Measurements from ENCODE around the gene UGT8.

UGT8 gene

DNA sequence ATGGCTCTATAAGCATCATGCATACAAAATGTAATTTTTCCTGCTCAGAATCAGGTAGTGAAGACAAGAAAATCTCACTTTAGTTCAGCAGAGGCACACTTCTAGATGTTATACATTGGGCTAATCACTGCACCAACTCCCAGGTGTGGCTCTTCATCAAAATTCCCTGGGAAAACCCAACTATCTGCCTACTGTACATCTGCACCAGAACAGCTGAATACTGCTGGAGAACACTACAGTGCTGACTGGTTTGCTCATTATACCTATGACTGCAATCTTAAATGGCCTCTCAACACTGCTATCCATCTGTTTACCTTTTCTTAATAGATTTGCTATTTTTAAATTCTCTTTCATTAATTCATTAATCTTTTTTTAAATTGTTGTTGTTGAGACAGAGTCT lies 92.0 kb downstream of the UGT8 start:
- DNase-seq (ENCODE audit: low read depth) = no peak

DNA sequence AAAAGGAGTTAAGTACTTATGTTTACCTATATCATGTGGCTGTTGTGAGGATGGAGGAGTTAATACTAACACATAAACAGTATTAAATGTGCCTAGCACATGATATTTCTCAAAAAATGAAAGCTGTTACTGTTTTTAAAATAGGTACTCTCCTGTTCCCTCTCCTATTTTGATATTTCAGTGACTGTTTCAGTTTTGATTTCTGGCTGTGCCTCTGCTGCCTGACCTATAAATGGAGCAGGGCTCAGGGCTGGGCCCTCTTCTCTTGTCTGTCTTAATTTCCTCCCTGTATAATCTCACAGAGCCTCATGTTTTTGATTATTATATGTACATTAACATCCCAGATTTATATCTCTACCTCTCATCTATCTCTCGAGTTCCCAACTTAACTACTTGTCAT lies 93.3 kb downstream of the UGT8 start:
- no peak for DNase-seq (ENCODE audit: low read depth)

DNA sequence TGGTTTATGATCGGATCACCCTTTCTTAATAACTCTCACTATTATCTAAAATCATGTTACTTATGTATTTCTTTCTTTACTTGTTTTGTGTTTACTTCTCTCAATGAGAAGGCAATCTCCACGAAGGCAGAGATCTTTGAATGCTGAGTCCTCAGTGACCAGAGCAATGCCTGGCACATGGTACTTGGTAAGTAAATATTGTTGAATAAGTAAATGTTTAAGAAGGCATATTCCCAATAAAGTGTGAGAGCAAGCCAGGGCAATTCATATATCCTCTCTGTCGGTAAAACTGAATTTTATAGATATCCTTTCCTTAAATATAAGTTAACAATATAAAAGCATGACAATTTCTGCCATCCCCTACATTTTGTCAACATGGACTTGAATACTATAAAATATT lies 94.4 kb downstream of the UGT8 start:
- DNase-seq (ENCODE audit: low read depth) = no peak

DNA sequence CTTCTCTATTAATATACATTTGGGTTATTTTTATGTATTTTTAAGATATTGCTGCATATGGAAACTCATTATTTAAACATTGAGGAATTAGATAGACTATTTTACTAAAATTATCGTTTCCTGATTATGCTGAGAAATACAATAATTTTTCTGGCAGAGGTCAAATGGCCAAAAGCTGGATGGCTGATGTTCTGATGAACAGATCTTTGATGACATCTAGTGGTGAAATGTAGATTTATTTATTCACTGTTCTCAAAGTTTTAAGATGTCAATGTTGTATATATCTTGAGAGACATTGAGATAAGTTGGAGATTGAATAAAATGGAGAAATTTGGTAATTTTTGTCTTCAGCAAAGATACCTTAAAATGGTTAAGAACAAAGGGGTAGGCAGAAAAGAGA lies 96.2 kb downstream of the UGT8 start:
- no peak for DNase-seq (ENCODE audit: low read depth)

DNA sequence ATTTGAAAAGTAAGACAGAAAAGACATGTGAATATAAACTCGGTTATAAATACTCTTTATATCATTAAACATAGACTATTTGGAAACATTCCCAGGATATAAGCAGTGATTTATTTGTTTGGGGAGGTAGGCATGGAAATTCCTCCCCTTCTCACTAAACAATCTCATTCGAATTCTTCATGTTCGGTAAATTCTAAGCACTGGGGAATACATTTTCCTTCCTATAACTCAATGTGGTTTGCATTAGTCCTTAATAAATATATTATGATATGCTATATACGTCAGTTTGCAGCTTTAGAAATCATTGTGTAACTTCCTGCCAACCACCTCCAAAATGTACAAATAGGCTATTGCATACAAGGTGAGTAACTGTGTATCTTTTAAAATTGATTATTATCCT lies 99.6 kb downstream of the UGT8 start:
- DNase-seq (ENCODE audit: low read depth) = no peak

DNA sequence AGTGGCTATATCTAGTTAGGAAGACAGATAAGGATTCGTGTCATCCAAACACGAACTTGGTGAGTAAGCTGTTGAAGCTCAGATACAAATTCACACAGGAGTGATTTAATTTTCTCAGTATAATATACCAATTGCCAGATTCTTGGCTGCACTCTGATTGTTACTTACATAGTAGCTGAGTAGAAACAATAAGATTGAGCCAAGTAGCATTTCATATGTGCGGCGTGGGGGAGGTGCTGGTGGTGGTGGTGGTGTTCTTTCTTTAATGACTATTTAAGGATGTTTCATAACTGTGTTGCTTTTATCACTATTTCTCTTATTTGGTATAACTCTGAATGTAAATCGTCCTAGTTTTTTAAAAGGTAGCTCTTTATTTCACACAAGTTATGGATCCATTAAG lies 102.9 kb downstream of the UGT8 start:
- no peak for DNase-seq (ENCODE audit: low read depth)

DNA sequence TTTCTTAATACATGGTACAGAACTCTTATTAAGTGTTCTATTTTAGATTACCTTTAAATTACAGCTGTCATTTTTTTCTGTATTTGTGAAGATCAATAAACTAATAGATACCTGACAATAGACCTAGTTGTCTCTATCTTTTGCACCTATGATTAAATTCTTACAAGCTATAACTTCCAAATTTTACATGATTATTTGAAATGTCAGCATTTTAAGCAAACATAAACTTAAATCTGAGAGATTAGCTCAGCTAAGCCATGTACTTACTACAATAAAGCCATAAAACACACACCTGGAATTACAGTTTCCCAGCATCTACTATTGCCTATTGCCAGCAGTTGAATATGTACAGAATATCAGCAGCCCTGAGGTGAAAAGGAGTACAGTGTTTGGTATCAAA lies 118.8 kb downstream of the UGT8 start:
- DNase-seq (ENCODE audit: low read depth) = no peak

DNA sequence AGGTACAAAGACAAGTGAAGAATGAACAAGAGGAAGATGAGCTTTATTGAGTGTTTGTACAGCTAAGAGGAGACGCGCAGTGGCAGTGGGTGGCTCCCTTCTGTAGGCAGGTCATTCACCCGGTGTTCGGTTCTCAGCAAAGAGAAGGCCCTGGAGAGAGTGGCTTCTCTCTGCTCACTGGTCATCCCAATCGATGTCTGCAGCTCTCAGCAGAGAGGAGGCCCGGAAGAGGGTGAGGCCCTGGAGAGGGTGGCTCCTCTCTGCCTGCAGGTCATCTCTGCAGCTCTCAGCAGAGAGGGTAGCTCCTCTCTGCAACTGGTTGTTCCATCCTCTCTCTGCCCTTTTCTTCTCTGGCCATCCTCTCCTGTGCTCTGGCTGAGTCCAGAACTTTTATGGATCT lies 126.5 kb downstream of the UGT8 start:
- no peak for DNase-seq (ENCODE audit: low read depth)

DNA sequence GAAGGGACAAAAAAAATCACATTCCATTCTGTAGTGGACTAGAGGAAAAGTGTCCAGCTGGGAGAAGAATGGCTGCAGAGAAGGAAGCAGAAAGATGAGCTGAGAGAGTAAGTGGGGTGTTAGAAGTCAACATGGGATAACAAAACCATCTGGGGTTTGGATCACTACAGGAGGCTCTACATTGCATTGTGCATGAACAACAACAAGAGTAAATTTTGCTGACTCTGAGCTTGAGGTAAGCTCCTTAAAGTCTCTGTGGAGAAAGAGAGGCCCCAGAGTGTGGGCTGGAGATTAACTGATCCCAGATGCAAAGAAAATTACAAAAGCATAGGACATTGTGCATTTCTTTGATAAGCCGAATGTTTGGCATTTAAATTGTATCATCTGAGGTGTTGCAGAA lies 128.9 kb downstream of the UGT8 start:
- no peak for DNase-seq (ENCODE audit: low read depth)
